Measurements from ENCODE around the gene PHC2.
A peak's percentile ranks its signal among the peaks of the same experiment; 100 is the strongest.

PHC2 gene

GRCh38 chr1:33439662-33440061 is 8.8 kb upstream of the PHC2 start:
- TF ChIP-seq ZNF274 (IDR thresholded peaks at IDR 0.05; ENCODE audit: low read depth, low read length), result no peak

DNA sequence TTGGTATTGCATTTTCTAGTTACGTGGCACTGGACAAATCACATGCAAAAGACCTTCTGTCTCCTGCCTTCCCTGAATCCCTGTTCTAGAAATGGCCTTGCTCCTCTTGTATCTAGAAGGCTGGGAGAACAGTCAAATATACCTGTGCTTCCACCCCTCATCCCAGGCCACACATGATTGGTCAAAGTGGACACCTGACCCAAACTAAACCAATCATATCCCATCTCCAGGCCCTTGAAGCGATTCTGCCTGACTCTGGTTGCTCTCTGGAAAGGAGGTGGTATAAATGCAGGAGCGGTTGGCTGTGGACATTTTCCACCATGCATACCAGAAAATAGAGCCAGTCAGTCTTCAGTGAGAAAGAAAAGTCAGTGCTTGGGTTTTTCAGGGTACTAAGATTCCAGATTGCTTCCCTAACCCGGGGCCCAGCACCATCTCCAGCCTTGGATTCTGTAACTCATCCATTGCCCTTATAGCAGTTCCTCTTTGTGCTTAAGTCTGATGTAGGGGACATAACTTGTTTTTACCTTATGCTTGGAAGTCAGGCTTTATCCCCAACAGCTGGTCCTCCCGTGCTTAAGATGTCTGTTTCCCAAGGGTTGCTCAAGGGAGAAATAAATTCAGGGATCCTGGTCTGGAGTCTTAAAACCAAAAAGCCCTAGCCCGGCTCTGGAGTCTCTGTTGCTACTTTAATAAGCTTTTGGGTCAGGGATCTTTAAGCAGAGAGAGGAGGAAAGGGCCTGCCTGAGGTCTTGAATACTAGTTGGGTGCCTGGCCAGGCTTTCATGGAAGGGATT is 7.7 kb upstream of the PHC2 start:
- H3K4me3 ChIP-seq (ENCODE audit: low read length), result no peak overlapping the region
- TF ChIP-seq ZNF274 (IDR thresholded peaks at IDR 0.05; ENCODE audit: low read depth, low read length), result no peak

More at GRCh38 chr1:33439662-33440061, 8.8 kb upstream of the PHC2 start:
- H3K4me3 ChIP-seq (ENCODE audit: low read length), result no peak overlapping the region

- TF ChIP-seq ZNF274 (IDR thresholded peaks at IDR 0.05; ENCODE audit: low read depth, low read length), result no peak
- H3K4me3 ChIP-seq (ENCODE audit: low read length), result no peak overlapping the region
Observed at GRCh38 chr1:33436557-33437285, 5.8 kb upstream of the PHC2 start.

- no peak for TF ChIP-seq ZNF274 (IDR thresholded peaks at IDR 0.05; ENCODE audit: low read depth, low read length)
- no peak overlapping the region for H3K4me3 ChIP-seq (ENCODE audit: low read length)
Observed at GRCh38 chr1:33435096-33435820, 4.4 kb upstream of the PHC2 start.

- no peak overlapping the region for H3K4me3 ChIP-seq (ENCODE audit: low read length)
- no peak for TF ChIP-seq ZNF274 (IDR thresholded peaks at IDR 0.05; ENCODE audit: low read depth, low read length)
Observed at GRCh38 chr1:33434363-33434750, 3.5 kb upstream of the PHC2 start.

DNA sequence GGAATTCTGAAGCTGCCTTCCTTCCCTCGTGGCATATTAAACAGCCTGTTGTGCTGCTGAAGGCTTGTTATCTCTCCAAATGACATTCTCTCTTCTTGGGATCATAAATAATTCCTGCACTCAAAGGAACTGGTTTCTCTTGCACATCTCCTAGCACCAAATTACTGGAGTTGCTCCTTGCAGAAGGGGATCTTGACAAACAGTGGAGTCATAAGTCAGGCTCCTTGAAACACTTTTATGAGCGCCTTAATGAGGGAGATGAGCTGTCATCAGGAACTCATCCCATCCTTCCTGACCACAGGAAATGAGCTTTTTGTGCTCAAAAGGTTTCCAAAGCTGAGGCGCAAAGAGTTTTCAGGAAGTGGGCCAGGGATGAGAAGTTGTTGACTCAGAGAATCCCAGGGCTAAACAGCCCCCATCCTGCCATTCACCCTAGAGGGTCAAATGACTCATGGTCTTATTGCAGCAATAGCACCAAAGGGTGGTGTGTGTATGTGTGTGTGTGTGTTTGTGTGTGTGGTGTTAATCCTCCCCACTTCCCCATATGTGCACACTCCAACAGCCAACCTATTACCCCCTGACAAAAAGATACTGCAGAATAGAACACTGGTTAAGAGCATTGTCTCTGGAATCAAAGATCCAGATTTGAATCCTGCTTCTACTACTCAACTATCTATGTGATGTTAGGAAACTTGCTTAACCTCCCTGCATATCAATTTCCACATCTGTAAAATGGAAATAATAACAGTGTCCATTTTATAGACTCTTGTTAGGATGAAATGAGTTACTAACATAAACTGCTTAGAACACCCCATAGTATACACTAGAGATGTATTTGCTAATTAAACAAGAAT is 2.8 kb upstream of the PHC2 start:
- TF ChIP-seq ZNF274 (IDR thresholded peaks at IDR 0.05; ENCODE audit: low read depth, low read length), result no peak
- H3K4me3 ChIP-seq (ENCODE audit: low read length), result no peak overlapping the region

GRCh38 chr1:33429856-33430691 is 821 bp downstream of the PHC2 start:
- H3K4me3 ChIP-seq (ENCODE audit: low read length), result peak overlapping the region; percentile 59; the same call in 1 of the 2 replicates
- no peak for TF ChIP-seq ZNF274 (IDR thresholded peaks at IDR 0.05; ENCODE audit: low read depth, low read length)

GRCh38 chr1:33429332-33429731 is 1.6 kb downstream of the PHC2 start:
- no peak for TF ChIP-seq ZNF274 (IDR thresholded peaks at IDR 0.05; ENCODE audit: low read depth, low read length)
- no peak overlapping the region for H3K4me3 ChIP-seq (ENCODE audit: low read length)

- H3K4me3 ChIP-seq (ENCODE audit: low read length), result no peak overlapping the region
- TF ChIP-seq ZNF274 (IDR thresholded peaks at IDR 0.05; ENCODE audit: low read depth, low read length), result no peak
Observed at GRCh38 chr1:33428661-33429060, 2.2 kb downstream of the PHC2 start.

DNA sequence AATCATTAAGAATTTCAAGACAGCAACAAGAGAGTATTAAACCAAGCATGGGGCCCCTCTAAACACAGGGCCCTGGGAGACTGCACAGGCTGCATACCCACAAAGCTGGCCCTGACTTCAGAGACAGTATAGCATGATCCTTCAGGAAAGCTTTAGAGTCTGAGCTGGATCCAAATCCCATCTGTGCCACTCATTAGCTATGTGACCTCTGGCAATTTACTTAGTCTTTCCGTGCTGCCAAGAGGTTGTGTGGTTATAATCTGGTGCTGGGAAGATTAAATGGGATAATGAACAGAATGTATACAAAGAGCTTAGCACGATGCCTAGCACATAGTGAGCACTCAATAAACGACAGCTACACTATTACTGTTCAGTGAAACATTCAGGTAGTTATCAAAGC is 4.0 kb downstream of the PHC2 start:
- H3K4me3 ChIP-seq (ENCODE audit: low read length), result no peak overlapping the region
- no peak for TF ChIP-seq ZNF274 (IDR thresholded peaks at IDR 0.05; ENCODE audit: low read depth, low read length)

- no peak overlapping the region for H3K4me3 ChIP-seq (ENCODE audit: low read length)
- no peak for TF ChIP-seq ZNF274 (IDR thresholded peaks at IDR 0.05; ENCODE audit: low read depth, low read length)
Observed at GRCh38 chr1:33425900-33426299, 5.0 kb downstream of the PHC2 start.

DNA sequence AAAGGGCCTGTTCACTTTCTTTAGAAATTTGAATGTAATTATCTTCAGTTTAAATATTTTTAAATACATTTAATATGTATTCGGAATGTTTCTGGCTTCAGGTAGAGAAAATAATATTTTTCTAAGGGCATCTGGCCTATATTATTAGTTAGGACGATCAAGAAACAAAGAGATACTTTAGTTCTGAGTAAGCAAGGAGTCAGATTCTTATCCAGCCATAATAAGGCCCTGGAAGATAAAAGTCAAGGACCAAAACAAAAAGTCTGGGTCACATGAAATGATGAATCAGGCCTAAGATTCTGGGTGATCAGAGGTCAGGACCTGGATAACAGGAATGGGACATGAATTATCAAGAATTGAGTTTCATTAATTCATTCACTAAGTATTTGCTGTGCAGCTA is 6.3 kb downstream of the PHC2 start:
- no peak for TF ChIP-seq ZNF274 (IDR thresholded peaks at IDR 0.05; ENCODE audit: low read depth, low read length)
- no peak overlapping the region for H3K4me3 ChIP-seq (ENCODE audit: low read length)

GRCh38 chr1:33424205-33424604 is 6.7 kb downstream of the PHC2 start:
- no peak overlapping the region for H3K4me3 ChIP-seq (ENCODE audit: low read length)
- no peak for TF ChIP-seq ZNF274 (IDR thresholded peaks at IDR 0.05; ENCODE audit: low read depth, low read length)

Measured in GM08714 (cell line).